Measurements from ENCODE around the gene TRIM25.

Gene TRIM25

DNA sequence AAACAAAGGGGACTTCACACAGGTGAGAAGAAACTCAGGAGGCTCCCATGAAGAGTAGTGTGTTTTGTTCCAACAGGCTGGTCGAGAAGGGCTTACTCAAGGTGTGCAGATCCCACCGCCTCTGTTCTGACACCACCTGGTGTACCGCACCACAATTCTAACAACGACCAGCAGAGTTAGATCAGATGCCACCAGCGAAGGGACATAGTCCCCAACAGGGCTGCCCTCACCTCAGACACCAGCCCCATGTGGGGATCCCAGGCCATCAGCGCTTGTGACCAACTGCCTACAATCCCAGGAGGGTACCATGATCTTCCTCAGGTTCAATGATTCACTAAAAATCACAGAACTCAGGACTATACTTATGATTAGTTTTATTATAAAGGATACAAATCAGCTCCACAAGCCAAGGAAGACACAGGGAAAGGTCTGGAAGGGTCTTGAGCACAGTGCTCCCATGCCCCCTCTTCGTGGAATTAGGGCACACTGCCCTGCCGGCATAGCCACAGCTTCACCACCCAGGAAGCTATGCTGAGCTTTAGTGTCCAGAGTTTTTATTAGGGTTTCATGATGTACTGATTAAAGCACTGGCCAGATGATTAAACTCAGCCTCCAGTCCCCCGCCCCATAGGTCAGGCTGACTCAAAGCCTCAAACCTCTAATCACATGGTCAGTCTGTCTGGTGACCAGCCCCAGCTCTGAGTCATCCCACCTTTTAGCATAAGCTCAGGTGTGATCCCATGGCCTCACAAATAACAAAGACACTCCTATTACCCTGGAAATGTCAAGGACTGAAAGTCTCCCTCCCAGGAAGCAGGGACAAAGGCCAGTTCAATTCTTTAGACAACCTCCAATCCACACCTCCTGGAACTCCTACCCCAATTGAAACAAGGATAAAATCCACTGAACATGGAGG lies 26.0 kb downstream of the TRIM25 start:
- TF ChIP-seq, protein P1, sequence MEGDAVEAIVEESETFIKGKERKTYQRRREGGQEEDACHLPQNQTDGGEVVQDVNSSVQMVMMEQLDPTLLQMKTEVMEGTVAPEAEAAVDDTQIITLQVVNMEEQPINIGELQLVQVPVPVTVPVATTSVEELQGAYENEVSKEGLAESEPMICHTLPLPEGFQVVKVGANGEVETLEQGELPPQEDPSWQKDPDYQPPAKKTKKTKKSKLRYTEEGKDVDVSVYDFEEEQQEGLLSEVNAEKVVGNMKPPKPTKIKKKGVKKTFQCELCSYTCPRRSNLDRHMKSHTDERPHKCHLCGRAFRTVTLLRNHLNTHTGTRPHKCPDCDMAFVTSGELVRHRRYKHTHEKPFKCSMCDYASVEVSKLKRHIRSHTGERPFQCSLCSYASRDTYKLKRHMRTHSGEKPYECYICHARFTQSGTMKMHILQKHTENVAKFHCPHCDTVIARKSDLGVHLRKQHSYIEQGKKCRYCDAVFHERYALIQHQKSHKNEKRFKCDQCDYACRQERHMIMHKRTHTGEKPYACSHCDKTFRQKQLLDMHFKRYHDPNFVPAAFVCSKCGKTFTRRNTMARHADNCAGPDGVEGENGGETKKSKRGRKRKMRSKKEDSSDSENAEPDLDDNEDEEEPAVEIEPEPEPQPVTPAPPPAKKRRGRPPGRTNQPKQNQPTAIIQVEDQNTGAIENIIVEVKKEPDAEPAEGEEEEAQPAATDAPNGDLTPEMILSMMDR (IDR thresholded peaks at IDR 0.05; ENCODE audit: borderline replicate concordance, insufficient read depth, low read depth, low read length): no peak
- no peak overlapping the region for H3K4me3 ChIP-seq (ENCODE audit: low read depth, low read length)

DNA sequence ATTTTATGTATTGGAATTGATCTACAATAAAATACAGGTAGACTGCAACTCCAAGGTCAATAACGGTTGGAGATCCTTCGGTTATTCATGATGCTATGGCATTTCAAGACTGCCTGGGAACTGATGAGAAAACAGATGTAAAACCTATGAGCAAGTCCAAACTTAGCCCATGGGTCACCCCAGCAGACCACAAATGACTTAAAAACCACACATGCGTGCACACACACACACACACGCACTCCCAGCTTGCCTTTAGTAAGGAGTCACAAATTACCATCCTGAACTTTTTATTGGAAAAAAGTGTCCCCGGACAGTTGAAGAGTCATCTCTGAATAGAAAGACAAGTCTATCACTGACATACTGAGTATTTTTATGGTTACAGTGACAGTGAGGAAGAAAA lies 26.7 kb downstream of the TRIM25 start:
- no peak overlapping the region for H3K4me3 ChIP-seq (ENCODE audit: low read depth, low read length)
- TF ChIP-seq, protein P1 (IDR thresholded peaks at IDR 0.05; ENCODE audit: borderline replicate concordance, insufficient read depth, low read depth, low read length): no peak

DNA sequence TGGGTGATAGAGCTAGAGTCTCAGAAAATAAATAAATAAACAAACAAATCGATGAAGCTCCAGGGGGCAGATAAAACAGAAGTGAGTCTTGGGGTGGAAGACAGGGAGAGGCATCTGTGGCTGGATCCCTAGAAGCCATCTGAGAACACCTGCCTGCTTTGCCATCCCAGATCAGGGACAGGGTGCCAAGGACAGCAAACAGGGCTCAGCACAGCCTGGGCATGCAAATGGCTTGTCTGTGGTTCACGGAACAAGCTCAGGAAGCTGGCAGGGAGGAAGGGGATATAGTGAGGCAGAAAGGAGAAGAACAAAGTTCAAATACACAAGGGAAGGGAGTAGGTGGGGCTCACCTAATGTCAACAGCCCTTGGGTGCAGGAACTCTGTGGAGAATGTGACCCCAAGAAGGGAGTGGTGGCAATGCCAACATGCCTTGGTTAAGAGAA lies 27.5 kb downstream of the TRIM25 start:
- TF ChIP-seq, protein P1 (IDR thresholded peaks at IDR 0.05; ENCODE audit: borderline replicate concordance, insufficient read depth, low read depth, low read length): no peak
- H3K4me3 ChIP-seq (ENCODE audit: low read depth, low read length): no peak overlapping the region

DNA sequence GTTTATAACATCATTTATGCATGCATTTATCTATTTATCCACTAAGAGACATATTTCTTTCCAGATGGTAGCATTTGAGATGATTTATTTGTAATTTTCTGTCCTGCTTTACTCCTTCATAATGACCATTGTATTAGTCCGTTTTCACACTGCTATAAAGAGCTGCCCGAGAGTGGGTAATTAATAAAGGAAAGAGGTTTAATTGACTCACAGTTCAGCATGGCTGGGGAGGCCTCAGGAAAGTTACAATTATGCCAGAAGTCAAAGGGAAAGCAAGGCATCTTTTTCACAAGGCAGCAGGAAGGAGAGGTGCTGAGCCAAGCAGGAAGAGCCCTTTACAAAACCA lies 28.6 kb downstream of the TRIM25 start:
- TF ChIP-seq, protein P1 (IDR thresholded peaks at IDR 0.05; ENCODE audit: borderline replicate concordance, insufficient read depth, low read depth, low read length): no peak
- no peak overlapping the region for H3K4me3 ChIP-seq (ENCODE audit: low read depth, low read length)

DNA sequence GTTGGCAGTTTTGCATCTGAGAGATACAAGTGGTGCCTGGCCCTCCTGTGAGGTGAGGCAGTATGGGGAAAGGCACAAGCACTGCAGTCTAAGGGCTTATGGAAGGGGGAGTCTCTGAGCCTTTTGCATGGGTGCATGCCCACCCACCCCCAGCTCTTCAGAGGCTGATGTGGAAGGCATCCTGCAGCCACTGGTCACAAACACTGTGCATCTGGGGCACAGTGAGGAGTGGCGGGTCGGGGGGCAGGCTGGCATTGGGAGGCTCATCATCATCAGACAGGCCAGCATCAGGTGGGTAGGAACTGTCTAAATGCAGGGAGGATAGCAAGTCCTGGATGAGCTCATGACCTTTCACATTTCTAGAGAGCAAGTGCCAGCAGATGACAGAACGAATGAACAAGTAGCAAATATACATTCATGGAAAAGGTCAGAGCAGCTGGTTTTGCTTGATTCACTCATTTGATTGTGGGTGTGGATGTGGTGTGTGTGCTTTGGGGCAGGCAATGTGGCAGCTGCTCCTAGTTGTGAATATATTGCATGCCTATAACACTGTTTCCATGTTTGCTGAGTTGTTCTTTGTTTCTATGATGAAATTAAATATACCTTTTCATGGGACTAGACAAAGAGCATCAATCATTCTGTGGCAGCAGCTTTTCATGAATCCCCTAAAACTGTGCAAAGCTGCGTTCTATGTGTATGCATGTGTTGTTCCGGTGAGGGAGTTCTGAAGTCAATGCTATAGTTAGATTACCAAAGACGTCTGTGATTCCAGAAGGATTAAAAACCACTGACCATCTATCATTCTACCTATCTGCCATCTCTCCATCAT lies 29.2 kb downstream of the TRIM25 start:
- H3K4me3 ChIP-seq (ENCODE audit: low read depth, low read length): no peak overlapping the region
- TF ChIP-seq, protein P1 (IDR thresholded peaks at IDR 0.05; ENCODE audit: borderline replicate concordance, insufficient read depth, low read depth, low read length): no peak

DNA sequence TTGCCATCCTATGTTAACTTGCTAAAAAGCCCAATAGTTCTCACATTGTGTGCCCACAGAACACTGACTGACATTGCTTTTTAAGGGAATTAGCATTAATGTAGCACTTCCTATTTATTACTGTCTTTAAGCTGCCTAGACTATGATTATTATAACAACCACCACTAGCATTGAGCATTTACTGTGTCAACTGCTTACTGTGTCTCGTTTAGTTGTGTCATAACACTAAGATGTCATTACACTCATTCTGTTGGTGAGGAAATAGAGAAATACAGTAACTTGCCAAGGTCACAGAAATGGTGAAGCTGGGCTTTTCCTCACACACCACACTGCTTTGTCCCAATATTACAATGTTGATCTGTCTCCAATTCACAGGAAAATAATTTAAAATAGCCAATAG lies 30.2 kb downstream of the TRIM25 start:
- TF ChIP-seq, protein P1 (IDR thresholded peaks at IDR 0.05; ENCODE audit: borderline replicate concordance, insufficient read depth, low read depth, low read length): no peak
- H3K4me3 ChIP-seq (ENCODE audit: low read depth, low read length): no peak overlapping the region
